Breast epithelium (tissue), 3 donors: ENCODE results near the gene SERTAD4.

ENCODE experiments used
- POLR2AphosphoS5 ChIP-seq, 3 donors: sonication (generic); formaldehyde crosslinking; IDR thresholded peaks; one replicate each; pipeline ENCODE4 v1.6.1; 2017; ENCODE audit warnings: antibody characterized with exemption in 3 of 3
- TF ChIP-seq, protein P1 (sequence below), 3 donors: fragments of 450-650 bp; IDR thresholded peaks; one replicate each; pipeline ENCODE4 v1.5.1; 2016 to 2017; ENCODE audit warnings: antibody characterized with exemption in 3 of 3, mild to moderate bottlenecking in 3 of 3, moderate library complexity in 3 of 3

DNA sequence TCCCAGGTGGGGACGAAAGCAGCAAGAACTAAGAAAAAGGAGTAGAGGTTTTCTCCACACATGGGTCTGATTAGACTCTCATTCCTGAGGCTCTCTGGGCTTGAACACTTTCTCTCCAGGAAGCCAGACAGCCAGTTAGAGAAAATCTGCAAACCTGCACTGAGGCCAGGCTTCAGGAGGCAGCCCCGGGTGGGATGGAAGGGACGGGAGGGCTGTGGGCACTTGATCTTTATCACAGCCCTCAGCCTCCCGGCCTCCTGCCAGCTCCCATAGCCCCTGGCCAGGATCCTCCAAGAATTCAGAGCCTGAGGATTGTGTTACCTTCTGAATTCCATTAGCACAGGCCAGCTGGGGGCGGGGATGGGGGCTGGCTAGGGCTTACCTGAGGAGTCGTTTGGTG is 40.1 kb downstream of the SERTAD4 start:
- TF ChIP-seq, protein P1, sequence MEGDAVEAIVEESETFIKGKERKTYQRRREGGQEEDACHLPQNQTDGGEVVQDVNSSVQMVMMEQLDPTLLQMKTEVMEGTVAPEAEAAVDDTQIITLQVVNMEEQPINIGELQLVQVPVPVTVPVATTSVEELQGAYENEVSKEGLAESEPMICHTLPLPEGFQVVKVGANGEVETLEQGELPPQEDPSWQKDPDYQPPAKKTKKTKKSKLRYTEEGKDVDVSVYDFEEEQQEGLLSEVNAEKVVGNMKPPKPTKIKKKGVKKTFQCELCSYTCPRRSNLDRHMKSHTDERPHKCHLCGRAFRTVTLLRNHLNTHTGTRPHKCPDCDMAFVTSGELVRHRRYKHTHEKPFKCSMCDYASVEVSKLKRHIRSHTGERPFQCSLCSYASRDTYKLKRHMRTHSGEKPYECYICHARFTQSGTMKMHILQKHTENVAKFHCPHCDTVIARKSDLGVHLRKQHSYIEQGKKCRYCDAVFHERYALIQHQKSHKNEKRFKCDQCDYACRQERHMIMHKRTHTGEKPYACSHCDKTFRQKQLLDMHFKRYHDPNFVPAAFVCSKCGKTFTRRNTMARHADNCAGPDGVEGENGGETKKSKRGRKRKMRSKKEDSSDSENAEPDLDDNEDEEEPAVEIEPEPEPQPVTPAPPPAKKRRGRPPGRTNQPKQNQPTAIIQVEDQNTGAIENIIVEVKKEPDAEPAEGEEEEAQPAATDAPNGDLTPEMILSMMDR (IDR thresholded peaks at IDR 0.05): no peak
- no peak for TF ChIP-seq POLR2AphosphoS5 (IDR thresholded peaks at IDR 0.05)
